HG02943 (cell line): ENCODE data around the gene NDUFS4.
"Not testable (repeated sequence)": the region's sequence is repeated elsewhere in the genome, so short reads cannot be mapped to it uniquely, and the experiment has no call there.

Experiments used
- ATAC-seq: cut with Tn5 transposase; IDR thresholded peaks from one replicate; pipeline ENCODE4 v1.9.1; 2021; ENCODE audit warnings: mild to moderate bottlenecking, low read depth, moderate library complexity; ENCODE audit not compliant: unreplicated experiment

Gene NDUFS4

DNA sequence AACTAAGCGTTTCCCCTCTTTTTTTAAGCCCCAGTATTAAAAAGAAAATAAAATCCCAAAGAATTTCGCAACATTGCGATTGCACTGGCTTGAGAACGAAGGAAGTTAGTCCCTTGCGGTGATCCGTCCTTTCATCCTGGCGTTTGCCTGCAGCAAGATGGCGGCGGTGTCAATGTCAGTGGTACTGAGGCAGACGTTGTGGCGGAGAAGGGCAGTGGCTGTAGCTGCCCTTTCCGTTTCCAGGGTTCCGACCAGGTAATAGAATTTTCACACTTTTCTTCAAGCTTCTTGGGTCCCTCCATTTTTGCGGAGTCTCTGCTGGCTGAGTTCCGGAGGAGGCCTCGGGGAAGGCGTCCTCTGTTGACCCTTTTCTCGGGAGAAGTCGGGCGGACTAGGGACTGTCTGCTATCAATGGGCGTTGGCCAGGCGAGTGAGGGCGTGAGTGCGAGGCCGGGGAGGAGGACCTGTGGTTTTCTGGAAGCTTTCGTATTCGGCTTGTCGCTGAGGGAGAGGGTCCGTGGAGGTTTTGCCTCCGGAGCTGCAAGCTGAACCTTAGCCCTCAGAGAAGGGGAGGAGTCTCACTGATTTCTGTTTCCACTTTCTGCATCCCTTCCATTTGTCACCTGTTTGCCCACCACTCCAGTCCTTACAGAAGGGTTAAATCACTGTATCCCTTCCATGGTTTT, at the start of gene NDUFS4:
TSS of gene NDUFS4 (plus strand) at position 134 of the 686 bp plus-strand sequence. CDS start at position 158, 24 bp downstream.
- peak; percentile 85 for ATAC-seq

DNA sequence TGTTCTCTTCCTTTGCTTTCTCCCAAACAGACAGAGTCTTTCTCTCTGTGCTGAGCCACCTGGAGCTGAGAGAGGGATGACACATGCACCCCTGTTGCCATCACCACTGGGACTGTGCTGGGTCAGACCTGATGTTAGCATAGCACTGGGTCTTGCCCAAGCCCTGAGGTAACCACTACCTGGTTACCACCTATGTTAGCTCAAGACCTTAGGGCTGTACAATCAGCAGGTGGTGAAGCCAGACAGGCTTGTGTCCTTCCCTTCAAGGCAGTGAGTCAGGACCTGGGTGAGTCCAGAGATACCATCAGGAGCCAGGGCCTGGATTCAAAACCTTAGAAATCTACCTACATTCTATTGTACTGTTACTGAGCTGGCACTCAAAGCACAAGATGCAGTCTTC, 47.9 kb upstream of the NDUFS4 start:
- ATAC-seq: no peak

DNA sequence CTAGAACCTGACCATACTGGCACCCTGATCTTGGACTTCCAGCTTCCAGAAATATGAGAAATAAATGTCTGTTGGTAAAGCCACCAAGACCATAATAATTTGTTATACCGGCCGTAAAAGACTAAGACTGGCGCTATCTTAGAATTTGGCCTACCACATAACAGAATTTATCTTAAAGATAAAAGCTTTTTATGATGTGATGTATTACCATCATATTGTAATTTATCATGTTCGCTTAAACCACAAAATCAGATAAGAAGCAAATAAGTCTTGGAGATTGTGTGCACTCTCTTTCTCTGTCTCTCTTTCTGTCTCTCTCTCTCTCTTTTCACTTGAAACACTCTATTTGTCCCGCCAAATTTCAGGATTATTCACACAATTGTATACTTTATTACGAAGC, 44.5 kb upstream of the NDUFS4 start:
- no peak for ATAC-seq

DNA sequence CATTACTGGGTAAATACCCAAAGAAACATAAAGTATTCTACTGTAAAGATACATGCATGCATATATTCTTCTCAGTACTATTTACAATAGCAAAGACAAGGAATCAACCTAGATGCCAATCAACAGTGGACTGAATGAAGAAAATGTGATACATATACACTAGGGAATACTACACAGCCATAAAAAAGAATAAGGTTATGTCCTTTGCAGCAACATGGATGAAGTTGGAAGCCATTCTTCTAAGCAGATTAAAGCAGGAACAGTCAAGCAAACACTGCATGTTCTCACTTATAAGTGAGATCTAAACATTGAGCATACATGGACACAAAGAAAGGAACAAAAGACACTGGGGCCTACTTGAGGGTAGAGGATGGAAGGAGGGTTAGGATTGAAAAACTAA, 39.6 kb upstream of the NDUFS4 start:
- ATAC-seq: no peak

DNA sequence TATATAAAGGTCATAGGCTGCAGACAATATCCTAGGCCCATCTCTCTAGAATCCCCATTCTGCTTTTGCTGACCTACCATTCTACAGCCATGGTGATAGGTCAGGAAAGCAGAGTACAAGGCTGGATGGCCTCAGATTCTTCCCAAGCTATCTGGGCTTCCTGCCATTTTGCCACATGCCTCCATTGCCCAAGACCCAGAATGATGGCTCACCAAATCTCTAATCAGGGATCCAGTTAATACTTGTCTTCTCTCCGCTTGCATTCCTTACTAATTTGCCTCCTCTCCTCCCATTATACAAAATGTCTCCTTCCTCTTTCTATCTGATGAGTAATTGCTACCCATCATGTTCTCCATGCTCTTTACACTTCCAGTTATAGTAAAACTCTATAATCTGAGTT, 22.7 kb upstream of the NDUFS4 start:
- ATAC-seq: no peak

DNA sequence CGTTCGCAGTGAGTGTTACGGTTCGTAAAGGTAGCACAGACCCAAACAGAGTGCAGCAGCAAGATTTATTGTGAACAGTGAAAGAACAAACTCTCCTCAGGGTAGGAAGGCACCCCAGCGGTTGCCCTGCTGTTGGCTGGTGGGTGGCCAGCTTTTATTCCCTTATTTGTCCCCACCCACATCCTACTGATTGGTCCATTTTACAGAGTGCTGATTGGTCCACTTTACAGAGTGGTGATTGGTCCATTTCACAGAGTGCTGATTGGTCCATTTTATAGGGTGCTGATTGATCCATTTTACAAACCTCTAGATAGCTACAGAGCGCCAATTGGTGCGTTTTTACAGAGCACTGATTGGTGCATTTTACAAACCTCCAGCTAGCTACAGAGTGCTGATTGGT, 19.7 kb upstream of the NDUFS4 start:
- not testable (repeated sequence) for ATAC-seq

DNA sequence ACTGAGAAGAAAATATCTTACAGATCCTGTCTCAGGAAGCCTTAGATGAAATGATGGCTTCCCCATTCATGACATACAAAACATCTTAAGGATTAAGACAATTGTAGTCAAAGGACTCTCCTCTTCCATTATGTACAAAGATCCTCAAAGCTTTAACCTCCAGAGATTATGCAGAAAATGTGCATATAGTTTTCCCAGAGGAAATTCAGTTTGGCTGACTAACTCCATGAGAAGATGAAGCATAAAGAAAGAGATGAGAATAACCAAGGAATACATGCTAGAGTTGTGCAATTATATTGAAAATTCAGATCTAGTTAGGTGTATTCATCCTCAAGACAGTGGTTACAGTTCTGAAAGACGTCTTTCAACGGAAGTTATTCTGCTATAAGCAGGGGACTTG, 18.6 kb upstream of the NDUFS4 start:
- no peak for ATAC-seq

DNA sequence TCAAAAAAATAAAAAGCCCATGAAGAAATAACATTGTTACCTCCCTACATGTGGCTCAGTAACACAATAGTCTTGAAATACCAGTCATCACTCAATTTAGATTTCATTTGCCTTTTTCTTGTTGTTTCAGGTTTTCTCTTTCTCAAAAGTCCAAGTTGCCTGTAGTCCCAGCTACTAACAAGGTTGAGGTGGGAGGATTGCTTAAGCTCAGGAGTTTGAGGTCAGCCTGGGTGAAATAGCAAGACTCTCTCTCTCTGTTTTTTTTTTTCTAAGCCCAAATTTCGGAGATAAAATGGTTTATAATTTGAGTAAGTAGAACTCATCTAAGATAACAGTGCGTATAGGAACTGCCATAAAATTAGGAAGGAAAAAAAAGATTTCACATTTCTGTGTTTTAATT, 17.5 kb upstream of the NDUFS4 start:
- ATAC-seq: no peak

DNA sequence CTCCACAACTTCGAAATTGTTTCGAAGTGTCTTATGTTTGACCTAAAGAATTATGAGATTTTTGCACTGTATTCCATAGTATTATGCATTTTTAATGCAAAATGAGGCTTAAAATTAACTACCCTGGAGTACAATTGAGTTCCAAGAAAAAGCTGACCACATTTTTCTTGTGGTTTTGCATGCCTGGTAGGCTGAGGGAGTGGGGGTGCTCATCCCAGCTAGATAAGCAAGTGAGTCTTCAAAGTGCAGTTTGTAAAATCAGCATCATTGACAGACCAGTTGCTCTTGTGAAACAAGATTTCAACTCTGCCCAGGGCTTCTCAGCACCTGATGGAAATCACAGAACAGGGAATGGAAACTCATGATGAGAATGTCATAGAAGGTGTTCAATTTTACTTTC, 17.0 kb upstream of the NDUFS4 start:
- no peak for ATAC-seq

DNA sequence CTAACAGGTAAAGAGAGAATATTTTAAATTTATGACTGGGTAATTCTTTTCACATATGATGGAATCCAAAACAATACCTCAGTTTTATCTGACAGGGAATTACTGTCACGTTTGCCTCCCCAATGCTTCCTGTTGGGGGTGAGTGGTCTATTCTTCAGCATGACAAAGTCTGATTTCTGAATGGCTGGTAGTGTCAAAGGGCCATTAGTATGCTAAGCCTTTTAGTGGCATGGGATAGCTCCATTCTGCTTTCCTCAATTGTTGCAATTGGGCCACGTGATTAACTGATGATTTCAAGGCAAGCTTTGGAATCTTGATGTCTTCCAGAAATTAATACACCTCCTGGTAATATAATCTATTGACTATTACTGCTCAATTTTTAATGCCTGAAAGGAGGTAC, 14.7 kb upstream of the NDUFS4 start:
- no peak for ATAC-seq

DNA sequence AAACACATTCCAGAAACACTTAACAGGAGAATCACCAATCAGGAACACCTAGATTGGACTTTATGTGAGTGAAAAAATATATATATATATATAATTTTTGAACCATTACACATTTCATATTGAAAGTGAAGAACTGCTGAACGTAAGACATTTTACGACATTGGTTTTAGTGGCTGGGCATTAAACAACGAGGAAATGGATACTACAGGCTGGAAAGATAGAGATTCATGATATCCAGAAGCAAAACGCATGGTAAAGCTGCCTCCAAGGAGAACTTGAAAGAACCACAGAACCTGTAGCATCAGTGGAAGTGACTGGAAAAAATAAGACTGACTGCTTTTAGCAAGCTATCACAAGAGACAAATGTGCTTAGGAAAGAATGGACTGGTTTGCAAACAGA, 13.2 kb upstream of the NDUFS4 start:
- ATAC-seq: no peak

DNA sequence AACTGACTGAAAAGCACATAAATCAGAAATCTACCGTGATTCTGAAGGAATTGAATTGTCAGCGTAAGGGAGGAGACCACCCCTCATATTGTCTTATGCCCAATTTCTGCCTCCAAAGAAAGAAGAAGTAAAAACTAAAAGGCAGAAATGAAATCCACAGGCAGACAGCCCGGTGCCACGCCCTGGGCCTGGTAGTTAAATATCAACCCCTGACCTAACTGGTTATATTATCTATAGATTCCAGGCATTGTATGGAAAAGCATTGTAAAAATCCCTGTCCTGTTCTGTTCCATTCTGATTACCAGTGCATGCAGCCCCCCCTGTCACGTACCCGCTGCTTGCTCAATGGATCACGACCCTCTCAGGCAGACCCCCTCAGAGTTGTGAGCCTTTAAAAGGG, 11.9 kb upstream of the NDUFS4 start:
- ATAC-seq: not testable (repeated sequence)

DNA sequence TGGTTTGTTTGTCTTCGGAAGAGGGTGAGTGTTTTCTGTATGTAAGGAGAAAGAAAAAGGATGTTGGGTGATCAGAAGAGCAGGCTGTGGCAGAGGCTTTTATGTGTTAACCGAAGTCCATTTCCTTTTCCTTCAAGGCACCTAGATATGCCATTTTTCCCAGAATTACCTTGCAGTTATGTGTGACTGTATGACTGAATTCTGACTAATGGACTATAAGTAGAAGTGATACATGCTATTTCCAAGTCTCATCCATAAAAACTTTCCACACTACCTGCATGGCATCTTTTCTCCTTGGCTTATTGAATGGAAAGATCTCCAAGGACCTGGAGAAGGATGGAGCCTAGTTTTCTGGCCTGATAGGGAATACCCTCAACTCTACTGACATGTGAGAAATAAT, 10.6 kb upstream of the NDUFS4 start:
- ATAC-seq: no peak

DNA sequence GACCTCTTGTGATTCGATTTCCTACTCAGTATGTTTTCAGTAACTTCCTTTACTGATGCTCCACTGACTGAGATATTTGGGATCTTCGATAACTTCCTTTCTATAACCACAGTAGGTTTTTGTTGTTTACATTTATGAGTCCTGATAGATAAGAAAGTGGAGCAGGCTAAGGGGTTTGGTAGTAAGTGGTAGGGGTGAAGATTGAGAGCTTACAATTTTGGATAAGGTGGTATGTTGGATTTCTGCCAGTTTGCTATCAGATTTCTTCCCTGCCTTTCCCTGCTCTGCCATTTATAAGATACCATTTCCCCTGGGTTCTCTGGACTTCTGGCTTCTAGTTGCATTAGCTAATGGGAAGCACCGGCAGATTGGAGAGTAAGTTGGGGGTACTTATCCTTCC, 7.9 kb upstream of the NDUFS4 start:
- ATAC-seq: no peak

DNA sequence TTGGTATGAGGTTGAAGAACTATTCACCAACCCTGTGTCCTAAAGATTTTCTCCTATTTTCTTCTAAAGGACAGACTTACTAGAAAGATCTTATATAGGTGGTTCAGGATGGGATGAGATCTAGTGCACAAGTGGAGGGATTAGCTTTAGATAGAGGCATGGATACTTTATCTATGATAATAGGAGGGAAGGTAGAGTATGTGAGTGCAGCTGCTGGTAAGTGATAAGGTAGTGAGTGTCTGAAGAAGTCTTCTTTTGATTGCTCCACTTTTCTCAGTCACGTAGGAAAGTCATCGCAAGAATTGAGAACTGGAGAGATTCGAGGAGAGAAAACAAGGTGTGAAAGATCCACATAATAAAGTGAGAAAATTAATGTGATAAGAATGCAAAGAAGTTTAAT, 6.0 kb upstream of the NDUFS4 start:
- ATAC-seq: no peak

DNA sequence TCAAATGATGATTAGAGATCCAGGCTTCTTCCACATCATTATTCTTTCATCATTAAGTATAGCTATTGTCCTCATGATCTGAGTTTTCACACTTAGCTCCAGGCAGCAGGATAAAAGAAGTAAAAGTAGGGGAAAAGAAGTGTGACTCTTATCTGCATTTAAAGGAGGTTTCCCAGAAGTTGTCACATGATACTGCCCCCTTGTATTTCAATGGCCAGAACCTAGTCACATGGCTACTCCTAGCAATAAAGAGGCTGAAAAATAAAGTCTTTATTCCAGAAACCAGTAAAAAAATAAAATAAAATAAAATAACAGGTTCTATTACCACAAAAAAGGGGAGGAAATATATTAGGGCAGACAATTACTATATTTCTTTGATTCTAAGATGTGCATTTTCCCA, 5.3 kb upstream of the NDUFS4 start:
- ATAC-seq: no peak

DNA sequence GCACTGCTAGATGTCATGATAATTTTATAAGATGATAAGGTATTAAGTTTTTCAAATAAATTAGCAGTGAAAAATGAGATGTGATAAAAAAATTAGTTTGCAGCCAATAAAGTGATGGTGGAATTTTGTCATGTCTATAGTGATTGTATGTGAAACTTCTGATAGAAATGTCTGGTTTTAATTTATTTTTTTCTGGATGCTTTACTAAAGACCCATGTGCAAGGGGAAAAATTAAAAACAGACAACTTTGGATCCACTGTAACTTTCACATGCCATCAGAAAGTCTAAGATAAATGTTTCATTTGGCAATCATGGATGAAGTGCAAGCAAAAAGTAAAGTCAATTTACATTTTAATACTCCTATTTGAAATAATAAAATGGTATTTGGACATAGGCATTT, 4.4 kb upstream of the NDUFS4 start:
- no peak for ATAC-seq

DNA sequence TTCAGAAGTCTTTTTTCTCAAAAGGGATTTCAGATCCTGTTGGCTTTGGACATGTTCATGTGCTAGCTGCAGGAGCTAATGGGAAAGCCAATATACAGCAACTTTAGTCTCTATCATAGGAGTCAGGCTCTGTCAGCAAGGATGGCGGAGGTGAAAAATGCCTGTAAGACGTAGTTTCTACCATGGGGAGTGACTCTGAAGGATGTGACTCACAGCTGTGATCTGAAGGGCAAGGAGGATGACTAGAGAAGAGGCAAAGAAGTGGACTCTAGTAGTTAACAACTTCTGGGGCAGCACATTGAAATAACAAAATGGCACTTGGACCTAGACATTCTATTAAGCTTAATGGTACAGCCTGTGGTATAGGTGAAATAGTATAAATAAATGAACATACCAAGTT, 3.1 kb upstream of the NDUFS4 start:
- ATAC-seq: no peak

DNA sequence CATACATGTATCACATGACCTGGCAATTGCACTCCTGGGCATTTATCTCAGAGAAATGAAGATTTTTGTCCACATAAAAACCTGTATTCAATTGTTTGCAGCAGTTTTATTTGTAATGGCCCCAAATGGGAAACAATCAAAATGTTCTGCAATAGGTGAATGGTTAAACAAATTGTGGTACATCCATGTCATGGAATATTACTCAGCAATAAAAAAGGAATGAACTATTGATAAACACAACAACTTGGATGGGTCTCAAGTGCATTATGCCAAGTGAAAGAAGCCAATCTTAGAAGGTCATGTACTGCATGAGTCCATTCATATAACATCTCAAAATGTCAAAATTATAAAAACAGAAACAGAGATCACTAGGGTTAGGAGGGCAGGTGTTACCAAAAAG, 1.5 kb upstream of the NDUFS4 start:
- no peak for ATAC-seq

DNA sequence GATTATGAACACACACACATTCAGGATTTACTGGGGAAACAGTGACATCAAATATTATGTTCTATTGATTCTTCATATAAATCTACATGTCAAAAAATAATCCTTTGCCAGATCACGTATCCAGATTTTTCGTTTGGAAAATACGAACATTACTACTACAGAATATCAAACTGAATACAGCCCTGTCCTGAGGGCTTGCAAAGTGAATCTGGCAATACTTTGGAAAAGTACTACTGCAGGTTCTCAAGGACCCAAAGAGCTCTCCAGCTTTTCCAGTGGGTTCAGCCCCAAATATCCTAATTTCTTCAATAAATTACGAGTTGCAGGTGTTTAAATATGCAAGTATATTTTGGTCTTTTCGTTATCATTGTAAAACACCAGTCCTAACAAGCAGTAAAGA, 411 bp upstream of the NDUFS4 start:
- ATAC-seq: peak; percentile 20

DNA sequence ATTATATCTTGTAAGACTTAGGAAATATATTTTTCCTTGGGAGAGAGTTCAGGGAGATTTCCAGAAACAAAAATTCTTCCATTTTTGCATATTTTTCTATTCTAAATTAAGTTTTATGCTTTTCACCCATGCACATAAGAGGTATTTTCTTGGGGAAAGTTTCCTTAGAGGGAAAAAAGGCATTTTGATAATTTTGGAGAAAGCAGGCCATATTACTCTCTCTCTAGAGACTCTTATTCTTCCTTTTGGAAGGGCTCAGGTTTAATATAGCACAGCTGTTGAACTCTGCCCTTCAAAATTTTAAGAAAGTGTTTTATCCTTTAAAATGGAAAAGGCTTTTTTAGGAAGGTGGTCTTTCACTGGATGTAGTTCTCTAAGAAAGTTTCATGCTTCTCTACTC, 8.0 kb downstream of the NDUFS4 start:
- ATAC-seq: no peak

DNA sequence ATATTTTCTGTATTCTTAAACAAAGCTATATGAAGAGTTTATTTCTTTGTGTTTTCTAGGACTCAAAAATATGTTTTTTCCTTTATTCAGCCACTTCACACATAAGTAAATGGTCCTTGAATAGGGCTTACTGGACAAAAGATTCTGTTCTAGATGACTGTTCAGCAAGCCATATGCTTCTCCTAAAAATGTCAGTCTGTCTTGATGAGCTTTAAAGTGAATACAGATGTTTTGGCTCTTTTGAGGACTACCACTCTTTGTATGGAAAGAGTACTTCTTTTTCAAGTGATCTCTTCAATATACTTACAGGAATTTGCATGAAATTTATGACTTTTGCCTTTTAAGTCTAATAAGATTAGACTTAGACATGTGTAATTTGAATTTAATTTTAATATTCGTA, 8.4 kb downstream of the NDUFS4 start:
- ATAC-seq: no peak

DNA sequence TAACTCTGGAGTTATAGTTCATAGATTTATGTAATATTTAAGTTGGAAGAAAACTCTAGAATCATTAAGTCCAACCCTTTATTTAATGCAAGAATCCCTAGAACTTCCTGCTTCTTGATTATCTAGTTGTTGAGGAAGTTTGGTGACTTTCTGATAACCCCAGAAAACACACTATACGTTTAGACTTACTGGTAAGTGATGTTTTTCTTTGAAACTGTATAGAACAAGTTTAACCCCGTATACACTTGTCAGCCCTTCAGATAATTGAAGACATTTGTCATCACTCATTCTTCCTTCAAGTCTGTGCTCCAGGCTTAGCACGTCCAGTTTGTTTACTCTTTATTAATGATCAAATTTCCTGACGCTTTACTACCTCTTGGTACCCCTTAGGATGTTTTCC, 9.0 kb downstream of the NDUFS4 start:
- no peak for ATAC-seq
